Ovary (tissue), 3 donors: ENCODE data around the gene RPTOR.
A peak's percentile ranks its signal among the peaks of the same experiment; 100 is the strongest.

Experiments
- CTCF ChIP-seq, 3 donors: fragments of 450-650 bp in 2 of 3; fragments of 200-600 bp in 1 of 3; IDR thresholded peaks; one replicate each; pipeline versions ENCODE4 v1.5.1 to v1.8.0; 2016 to 2022; ENCODE audit warnings: antibody characterized with exemption in 3 of 3, mild to moderate bottlenecking in 1 of 3
- EP300 ChIP-seq: sonication (generic); formaldehyde crosslinking; IDR thresholded peaks from one replicate; pipeline ENCODE4 v1.6.1; 2017; ENCODE audit warnings: antibody characterized with exemption
- donor health status: DM: no; HTN: no; CAD: no.

- TF ChIP-seq CTCF (IDR thresholded peaks at IDR 0.05), result peak in 1 of 3 donors; percentile 11
- no peak for TF ChIP-seq EP300
Measured at GRCh38 chr17:80899402-80900268, 355.0 kb downstream of the RPTOR start.
